SK-N-MC (cell line): ENCODE data around the gene DLG2.

Experiments
- EZH2 ChIP-seq: fragments of 200-600 bp; sonication (generic); IDR thresholded peaks from one replicate; pipeline ENCODE4 v1.6.1; 2017; ENCODE audit warnings: antibody characterized with exemption
- POLR2AphosphoS5 ChIP-seq: IDR thresholded peaks from 2 replicates; pipeline ENCODE4 v1.6.1; 2012; ENCODE audit warnings: mild to moderate bottlenecking, low read depth, low read length, borderline replicate concordance

- no peak for TF ChIP-seq POLR2AphosphoS5
- no peak for TF ChIP-seq EZH2
These were observed 1868.0 kb downstream of the DLG2 start for GRCh38 chr11:83759148-83759547.
